ENCODE data around the gene DDX1.

DNA sequence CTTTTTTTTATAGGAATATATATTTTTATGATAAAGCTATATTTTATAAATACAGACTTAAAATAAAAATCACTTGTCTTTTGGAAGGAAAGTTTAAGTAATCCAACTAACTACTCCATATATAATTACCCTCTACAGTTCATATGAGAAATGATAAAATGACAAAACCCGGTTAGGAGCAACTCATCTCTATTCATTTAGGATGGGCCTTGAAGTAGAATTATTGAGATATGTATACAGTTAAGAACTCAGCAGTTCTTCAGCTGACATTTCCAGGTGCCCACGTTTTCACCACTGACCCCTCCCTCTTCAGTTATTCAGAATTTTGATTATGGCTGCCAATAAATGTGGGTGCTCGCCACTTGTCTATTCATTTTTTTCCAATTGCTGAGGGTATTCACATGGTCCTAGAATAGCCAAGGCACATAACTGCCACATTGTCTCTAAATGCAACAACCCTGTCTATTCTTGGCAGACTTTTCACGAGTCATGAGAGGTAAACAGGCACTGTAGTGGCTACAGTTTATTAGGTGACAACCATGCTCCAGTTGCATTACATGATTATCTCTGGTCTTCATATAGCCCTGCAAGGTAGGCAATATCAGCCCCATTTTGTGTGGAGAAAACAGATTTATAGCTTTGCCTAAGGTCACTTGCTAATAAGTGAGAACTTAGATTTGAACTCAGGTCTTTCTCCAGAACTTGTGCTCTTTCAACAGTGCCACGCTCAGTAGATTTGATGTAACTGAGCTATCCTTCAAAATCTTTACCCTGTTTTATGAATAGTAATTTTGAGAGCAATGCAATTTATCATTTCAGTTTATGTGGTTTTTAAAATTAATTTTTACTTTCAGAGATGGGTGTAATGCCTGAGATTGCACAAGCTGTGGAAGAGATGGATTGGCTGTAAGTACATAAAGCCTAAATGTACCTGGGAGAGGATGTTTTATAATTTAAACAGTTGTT is 2.9 kb downstream of the DDX1 start:
- TF ChIP-seq, protein P1, sequence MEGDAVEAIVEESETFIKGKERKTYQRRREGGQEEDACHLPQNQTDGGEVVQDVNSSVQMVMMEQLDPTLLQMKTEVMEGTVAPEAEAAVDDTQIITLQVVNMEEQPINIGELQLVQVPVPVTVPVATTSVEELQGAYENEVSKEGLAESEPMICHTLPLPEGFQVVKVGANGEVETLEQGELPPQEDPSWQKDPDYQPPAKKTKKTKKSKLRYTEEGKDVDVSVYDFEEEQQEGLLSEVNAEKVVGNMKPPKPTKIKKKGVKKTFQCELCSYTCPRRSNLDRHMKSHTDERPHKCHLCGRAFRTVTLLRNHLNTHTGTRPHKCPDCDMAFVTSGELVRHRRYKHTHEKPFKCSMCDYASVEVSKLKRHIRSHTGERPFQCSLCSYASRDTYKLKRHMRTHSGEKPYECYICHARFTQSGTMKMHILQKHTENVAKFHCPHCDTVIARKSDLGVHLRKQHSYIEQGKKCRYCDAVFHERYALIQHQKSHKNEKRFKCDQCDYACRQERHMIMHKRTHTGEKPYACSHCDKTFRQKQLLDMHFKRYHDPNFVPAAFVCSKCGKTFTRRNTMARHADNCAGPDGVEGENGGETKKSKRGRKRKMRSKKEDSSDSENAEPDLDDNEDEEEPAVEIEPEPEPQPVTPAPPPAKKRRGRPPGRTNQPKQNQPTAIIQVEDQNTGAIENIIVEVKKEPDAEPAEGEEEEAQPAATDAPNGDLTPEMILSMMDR (conservative IDR thresholded peaks at IDR 0.05; ENCODE audit: low read depth, low read length), result no peak
- no peak for TF ChIP-seq EZH2 (IDR thresholded peaks at IDR 0.05; ENCODE audit: borderline replicate concordance, low read depth, low read length, poor library complexity, severe bottlenecking)
